ENCODE results near the gene RBPJ. TPM values are rescaled to one million over a fixed set of nuclear protein-coding genes. Genes with fewer than 3 reads are reported as not detected.

The RBPJ gene
- total RNA-seq, 1 experiment from 2014 or later = 33.7 TPM

GRCh38 chr4:26455571-26455970 lies 134.8 kb downstream of the RBPJ start:
- in situ Hi-C loops (cut with HindIII; ENCODE audit: low pct_unique_long_range_greater_than_20kb, low sequenced_read_pairs) (no loop called here), intact Hi-C loops (cut with micrococcal nuclease; ENCODE audit: unreplicated experiment) (no loop called here)
- POLR2A ChIA-PET = no interaction called here
- H3K4me3 ChIP-seq (ENCODE audit: low read depth in 2 of 2, low read length in 2 of 2) = no peak overlapping the region
- H3K27ac ChIP-seq (ENCODE audit: low read length) = no peak overlapping the region
- no peaks in the 10 kb centered on the region for H3K36me3 ChIP-seq (ENCODE audit: control insufficient read depth, insufficient read depth, low read length)
- no peaks in the 10 kb centered on the region for H3K27me3 ChIP-seq (ENCODE audit: control insufficient read depth, insufficient read depth, low read length)
- ATAC-seq (no peak), DNase-seq (ENCODE audit: low read depth, low spot score) (no peak)
- no peaks in the 10 kb centered on the region for H3K4me1 ChIP-seq (ENCODE audit: control insufficient read depth, insufficient read depth, low read length)
- TF ChIP-seq, protein P1, sequence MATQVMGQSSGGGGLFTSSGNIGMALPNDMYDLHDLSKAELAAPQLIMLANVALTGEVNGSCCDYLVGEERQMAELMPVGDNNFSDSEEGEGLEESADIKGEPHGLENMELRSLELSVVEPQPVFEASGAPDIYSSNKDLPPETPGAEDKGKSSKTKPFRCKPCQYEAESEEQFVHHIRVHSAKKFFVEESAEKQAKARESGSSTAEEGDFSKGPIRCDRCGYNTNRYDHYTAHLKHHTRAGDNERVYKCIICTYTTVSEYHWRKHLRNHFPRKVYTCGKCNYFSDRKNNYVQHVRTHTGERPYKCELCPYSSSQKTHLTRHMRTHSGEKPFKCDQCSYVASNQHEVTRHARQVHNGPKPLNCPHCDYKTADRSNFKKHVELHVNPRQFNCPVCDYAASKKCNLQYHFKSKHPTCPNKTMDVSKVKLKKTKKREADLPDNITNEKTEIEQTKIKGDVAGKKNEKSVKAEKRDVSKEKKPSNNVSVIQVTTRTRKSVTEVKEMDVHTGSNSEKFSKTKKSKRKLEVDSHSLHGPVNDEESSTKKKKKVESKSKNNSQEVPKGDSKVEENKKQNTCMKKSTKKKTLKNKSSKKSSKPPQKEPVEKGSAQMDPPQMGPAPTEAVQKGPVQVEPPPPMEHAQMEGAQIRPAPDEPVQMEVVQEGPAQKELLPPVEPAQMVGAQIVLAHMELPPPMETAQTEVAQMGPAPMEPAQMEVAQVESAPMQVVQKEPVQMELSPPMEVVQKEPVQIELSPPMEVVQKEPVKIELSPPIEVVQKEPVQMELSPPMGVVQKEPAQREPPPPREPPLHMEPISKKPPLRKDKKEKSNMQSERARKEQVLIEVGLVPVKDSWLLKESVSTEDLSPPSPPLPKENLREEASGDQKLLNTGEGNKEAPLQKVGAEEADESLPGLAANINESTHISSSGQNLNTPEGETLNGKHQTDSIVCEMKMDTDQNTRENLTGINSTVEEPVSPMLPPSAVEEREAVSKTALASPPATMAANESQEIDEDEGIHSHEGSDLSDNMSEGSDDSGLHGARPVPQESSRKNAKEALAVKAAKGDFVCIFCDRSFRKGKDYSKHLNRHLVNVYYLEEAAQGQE (IDR thresholded peaks at IDR 0.05; ENCODE audit: insufficient read depth in 1 of 2, low read depth in 2 of 2, low read length in 1 of 2) = no peak
- TF ChIP-seq SIN3A (IDR thresholded peaks at IDR 0.05; ENCODE audit: borderline replicate concordance, insufficient read depth, low read depth, low read length) = no peak
- no peak for TF ChIP-seq TCF7L2 (IDR thresholded peaks at IDR 0.05; ENCODE audit: low read depth, low read length)
- no peaks in the 10 kb centered on the region for H3K9me3 ChIP-seq (ENCODE audit: control insufficient read depth, insufficient read depth, low read depth, low read length)
- CTCF ChIA-PET = no interaction called here
- no TSS peak for BruUV-seq (replicated peaks)

DNA sequence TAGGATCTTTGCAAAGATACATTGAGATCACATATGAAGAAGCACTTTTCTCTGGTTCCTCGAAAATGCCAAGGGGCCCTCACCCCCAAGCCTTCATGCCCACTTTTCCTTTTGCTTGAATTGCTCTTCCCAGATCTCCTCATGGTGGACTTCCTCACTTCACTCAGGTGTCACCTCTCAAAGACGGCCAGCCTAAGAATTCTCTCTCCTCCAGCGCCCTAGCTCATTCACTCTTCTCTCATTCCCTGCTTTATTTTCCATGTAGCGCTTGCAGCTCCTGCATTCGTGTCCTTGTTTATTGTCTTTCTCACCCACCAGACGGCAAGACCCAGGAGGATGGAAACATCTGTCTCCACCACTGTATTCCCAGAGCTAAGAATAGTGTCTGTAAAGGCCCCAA lies 136.6 kb downstream of the RBPJ start:
- no TSS peak for BruUV-seq (replicated peaks)
- ChIA-PET POLR2A (no interaction called here), CTCF (no interaction called here)

More for the DNA sequence above, 136.6 kb downstream of the RBPJ start:
- H3K9me3 ChIP-seq (ENCODE audit: control insufficient read depth, insufficient read depth, low read depth, low read length) = no peaks in the 10 kb centered on the region
- H3K4me1 ChIP-seq (ENCODE audit: control insufficient read depth, insufficient read depth, low read length) = no peaks in the 10 kb centered on the region
- no peak overlapping the region for H3K27ac ChIP-seq (ENCODE audit: low read length)
- ATAC-seq (no peak), DNase-seq (ENCODE audit: low read depth, low spot score) (no peak)
- TF ChIP-seq POLR2AphosphoS5 (IDR thresholded peaks at IDR 0.05; ENCODE audit: low read depth, low read length) (no peak), CTCF (IDR thresholded peaks at IDR 0.05) (no peak), TCF7L2 (IDR thresholded peaks at IDR 0.05; ENCODE audit: low read depth, low read length) (no peak), SIN3A (IDR thresholded peaks at IDR 0.05; ENCODE audit: borderline replicate concordance, insufficient read depth, low read depth, low read length) (no peak)
- TF ChIP-seq, protein P1 (IDR thresholded peaks at IDR 0.05; ENCODE audit: insufficient read depth in 1 of 2, low read depth in 2 of 2, low read length in 1 of 2) = no peak
- no peak overlapping the region for H3K4me3 ChIP-seq (ENCODE audit: low read depth in 2 of 2, low read length in 2 of 2)
- in situ Hi-C loops (cut with HindIII; ENCODE audit: low pct_unique_long_range_greater_than_20kb, low sequenced_read_pairs) (no loop called here), intact Hi-C loops (cut with micrococcal nuclease; ENCODE audit: unreplicated experiment) (no loop called here)
- H3K36me3 ChIP-seq (ENCODE audit: control insufficient read depth, insufficient read depth, low read length) = no peaks in the 10 kb centered on the region
- no peaks in the 10 kb centered on the region for H3K27me3 ChIP-seq (ENCODE audit: control insufficient read depth, insufficient read depth, low read length)

All from Panc1 (cell line).